Eye (tissue), 1 donor: Measurements from ENCODE around the gene EPN3.

ENCODE experiments used
- DNase-seq: peaks from one replicate; pipeline ENCODE4 v3.0.0-alpha.2; 2015

EPN3 gene

DNA sequence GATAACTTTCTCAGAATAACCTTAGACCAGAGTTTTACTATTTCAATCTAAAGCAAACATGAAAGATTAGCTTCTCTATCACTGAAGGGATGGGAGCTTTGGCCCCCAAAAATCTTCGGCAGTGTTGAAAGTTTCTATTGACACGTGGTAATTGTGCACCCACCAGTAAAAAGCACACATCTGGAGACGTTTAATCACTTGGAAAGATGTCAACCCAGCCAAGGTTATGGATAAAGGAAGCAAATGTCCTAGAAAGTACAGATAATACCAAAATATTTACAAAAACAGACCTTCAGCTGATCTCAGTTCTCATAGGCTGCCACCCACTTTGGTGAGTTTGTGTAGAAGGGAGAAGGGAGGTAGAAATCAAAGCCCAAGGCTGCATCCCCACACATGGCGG is 19.0 kb upstream of the EPN3 start:
- peak; percentile 56 for DNase-seq

GRCh38 chr17:50514388-50514787 is 18.1 kb upstream of the EPN3 start:
- no peak for DNase-seq

DNA sequence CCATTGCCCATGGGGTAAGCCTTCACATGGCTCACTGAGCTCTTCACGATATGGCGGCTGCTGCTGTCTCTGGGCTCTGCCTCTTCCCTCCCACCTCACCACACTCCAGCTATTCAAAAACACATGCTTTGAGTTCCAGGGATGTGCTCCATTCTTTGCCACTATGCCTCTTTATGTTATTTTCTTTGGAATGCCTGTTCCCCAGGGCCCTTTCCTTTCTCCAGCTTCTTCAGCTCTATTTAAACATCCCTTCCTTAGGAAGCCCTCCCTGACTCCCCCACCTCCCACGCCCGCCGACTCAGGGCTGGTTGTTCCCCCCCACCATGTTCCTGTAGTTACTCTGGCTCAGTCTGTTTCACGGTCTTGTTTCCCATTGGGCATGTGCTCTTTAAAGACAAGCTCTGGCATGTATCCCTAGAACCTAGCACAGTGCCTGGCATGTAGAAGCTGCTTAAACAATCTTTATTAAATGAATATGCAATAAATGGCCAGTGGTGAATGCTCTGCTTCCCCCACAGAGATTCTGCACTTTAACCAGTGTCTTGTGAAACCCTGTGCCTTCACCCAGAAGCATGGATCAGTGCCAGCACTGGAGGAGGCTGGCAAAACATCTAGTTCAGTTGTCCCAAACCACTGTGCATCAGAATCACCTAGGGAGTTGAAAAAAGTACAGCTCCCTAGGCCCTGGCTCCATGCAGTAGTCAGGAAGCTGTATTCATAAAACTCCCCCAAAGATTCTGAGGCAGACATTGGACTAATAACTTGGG is 17.4 kb upstream of the EPN3 start:
- no peak for DNase-seq

DNA sequence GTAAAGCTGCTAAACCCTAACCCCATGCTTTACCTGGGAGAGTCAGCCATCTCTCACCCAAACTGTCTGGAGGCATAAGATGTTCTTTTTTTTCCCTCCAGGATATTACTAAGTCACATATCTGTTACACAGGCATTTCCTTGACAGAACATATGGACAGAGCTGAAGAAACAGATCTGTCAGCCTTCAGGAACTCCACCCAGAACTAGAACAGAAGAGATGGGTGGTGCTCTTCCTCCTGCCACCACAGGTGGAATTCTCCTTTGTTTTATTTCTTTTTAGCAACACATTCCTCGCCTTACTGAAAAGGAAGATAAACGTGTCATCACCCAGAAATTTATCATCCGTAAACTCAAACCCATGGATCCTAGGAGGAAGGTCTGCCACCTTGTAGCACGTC is 15.5 kb upstream of the EPN3 start:
- DNase-seq, result no peak

DNA sequence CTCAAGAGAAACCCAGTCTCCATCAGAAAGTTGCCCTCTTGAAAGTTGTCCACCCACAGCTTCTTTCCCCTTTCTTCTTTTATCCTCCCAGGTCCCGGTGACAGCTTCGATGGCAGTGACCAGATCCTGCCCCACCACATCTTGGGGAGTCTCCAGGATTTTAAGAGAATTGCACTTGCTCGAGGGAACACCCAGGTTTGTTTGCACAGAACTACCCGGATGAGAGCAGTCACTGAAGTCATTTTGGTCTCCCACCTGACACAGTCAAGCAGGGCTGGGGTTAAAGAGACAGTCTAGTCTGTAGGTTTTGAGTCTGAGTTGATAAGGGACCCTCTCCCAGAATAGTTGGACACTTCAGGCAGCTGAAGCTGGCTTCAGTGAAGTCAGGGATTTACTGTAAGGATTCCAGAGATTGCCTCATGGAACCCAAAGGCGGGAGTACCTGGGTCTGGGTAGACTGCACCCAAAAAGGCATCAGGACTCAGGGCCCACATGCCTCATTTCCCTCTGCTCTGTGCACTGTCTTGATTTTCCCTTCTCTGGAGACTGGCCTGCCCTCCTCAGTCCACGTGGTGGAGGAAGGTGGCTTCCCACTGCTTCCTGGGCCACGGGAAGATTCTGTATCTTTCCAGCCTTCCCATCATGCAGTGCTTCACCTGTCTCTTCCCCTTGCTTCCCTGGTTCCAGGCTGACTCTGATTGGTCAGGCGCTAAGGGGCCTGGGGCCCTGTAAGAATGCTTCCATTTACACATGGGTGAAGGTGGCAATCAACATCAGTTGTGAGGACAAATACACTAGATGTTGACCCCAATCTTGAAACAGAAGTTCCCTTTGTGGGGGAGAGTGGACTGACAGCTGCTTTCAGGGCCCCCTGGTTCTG is 14.8 kb upstream of the EPN3 start:
- peak; percentile 61 for DNase-seq

DNA sequence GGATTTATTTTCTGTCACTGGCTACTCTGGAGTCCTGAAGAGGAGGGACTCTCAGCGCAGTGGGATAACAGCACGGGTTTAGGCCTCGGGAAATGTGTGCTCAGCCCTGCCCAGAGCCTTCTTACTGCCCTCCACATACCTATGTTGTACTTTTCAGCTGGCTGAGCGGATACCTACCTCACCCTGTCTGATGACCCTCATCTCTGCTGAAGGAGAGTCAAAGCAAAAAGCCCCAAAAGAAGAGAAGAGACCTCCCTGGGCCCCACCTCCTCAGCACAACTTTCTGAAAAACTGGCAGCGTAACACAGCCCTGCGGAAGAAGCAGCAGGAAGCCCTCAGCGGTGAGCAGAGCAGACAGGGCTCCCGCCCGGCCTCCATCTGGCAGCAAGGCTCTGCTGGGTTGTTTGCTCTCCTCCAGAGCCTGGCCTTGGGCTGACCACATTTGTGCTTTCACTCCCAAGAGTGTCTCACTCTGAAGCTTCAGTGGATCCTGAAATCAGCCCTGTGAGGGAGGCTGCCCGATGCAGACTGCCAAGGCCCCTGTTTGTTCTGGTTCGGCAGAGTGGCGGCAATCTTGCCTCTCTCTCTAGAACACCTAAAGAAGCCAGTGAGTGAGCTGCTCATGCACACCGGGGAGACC is 14.0 kb upstream of the EPN3 start:
- DNase-seq, result peak; percentile 57

GRCh38 chr17:50519141-50519834 is 13.2 kb upstream of the EPN3 start:
- DNase-seq, result no peak

- no peak for DNase-seq
Measured at GRCh38 chr17:50520483-50520882, 12.1 kb upstream of the EPN3 start.

DNA sequence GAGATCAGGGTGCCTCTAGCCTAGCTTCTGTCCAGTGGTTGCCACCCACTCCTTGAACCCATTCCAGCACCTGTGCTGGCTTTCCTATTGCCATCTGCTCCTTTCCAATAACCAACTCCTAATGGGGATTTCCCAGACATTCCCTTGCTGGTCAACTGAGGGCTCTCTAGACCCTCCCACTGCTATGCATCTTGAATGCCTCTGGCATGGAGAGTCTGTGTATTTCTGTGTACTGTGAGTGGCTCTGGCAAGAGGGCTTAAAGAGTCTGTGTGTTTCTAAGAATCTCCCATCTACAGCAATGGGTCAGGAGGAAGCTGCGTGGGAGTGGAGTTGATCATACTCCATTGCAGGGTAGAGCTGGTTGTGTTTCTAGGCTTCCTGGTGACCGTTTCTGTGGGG is 11.0 kb upstream of the EPN3 start:
- no peak for DNase-seq

GRCh38 chr17:50522766-50523165 is 9.8 kb upstream of the EPN3 start:
- DNase-seq, result no peak

GRCh38 chr17:50523208-50523607 is 9.3 kb upstream of the EPN3 start:
- DNase-seq, result no peak

DNA sequence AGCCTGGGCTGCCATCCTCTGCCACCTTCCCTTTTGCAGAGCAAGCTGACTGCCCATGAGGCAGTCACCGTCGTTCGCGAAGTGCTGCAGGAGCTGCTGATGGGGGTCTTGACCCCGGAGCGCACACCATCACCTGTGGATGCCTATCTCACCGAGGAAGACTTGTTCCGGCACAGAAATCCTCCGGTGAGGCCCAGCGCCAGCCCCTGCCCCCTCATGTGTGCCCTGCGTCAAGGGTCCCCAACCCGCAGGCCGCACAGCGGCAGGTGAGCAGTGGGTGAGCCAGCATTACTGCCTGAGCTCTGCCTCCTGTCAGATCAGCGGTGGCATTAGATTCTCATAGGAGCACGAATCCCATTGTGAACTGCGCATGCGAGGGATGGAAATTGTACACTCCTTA is 7.7 kb upstream of the EPN3 start:
- DNase-seq, result no peak

- no peak for DNase-seq
Measured at GRCh38 chr17:50527155-50527762, 5.3 kb upstream of the EPN3 start.

DNA sequence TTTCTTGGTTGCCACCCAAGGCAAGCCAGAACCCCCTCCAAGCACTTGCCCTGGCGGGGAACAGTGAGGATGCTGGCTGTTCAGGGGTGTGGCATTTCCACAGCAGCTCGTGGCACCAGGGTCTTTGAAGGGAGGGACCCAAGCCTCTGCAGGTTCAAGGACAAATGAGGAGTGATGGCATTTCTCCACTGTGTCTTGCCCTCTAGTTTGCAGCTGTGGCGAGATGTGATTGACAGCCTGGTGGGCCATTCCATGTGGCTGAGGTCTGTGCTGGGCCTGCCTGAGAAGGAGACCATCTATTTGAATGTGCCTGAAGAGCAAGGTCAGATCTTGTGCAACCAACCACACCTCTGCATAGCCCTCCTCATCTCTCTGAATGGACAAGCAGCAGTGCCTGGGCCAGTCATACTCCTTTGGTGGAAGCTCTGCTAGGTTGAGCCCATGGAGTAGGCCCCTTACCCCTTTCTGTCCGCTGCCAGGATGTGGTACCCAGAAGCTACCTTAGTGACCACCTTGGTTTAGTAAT is 4.5 kb upstream of the EPN3 start:
- no peak for DNase-seq

- no peak for DNase-seq
Measured at GRCh38 chr17:50529849-50530248, 2.7 kb upstream of the EPN3 start.

DNA sequence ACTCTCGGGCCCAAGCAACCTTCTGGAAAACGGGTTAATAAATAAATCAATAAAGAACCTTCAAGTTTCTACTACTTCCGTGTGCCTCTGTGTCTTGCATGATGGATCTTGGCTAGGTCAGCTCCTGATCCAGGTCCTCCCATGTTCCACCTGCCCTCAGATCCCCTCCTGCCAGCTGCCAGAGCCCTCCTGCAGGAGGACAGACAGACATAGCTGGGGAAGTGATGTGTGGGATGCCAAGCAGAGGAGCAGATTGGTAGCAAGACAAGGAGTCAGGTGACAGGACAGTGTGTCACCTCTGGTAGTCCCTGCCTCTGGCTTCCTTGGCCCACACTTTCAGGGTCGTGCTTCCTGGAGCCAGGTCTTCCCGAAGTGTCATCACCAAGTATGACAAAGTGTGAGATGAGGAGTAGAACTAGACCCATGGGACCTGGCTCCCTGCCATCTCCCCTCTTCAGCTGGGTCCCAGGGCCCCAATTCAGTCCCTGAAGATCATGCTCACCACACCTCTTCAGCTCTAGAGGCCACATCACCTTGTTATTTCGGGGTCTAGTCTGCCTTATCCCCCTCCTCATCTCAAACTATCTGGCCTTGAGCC is 1.0 kb upstream of the EPN3 start:
- DNase-seq, result no peak

GRCh38 chr17:50533185-50533584 is 650 bp downstream of the EPN3 start:
- no peak for DNase-seq

DNA sequence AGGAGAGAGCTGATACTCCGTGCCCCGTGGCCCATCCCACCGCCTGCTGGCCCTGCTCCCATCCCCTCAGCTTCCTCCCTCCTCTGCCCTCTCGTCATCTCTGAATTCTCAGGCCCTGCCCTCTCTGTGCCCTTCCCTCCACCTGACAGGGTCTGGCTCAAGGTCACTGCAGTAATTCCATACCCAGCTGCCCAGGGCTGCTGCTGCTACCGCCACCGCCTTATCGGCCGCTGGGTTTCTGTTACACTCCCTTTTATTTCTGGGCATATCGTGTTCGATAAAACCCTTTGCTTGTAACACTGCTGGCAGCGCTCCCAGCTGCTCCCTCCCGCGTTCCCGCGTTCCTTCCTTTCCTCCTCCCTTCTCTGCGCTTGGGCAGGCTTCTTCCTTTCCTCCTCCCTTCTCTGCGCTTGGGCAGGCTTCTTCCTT is 1.2 kb downstream of the EPN3 start:
- peak; percentile 63 for DNase-seq

GRCh38 chr17:50534222-50534978 is 1.9 kb downstream of the EPN3 start:
- no peak for DNase-seq

DNA sequence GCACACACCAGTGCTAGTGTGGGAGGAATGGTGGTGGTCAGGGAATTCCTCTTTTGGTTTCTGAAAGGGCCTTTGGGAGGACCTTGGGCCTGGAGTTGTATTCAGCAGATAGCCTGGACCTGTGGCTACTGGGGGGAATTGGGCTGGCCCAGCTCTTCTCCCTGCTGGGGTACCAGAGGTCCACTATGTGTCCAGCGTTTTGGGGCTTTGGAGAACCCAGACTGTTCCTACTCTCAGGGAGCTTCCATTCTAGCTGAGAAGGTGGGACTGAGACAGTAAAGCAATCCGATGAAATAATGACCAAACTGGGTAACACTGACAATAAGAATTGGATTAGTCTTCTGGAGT is 2.4 kb downstream of the EPN3 start:
- no peak for DNase-seq

DNA sequence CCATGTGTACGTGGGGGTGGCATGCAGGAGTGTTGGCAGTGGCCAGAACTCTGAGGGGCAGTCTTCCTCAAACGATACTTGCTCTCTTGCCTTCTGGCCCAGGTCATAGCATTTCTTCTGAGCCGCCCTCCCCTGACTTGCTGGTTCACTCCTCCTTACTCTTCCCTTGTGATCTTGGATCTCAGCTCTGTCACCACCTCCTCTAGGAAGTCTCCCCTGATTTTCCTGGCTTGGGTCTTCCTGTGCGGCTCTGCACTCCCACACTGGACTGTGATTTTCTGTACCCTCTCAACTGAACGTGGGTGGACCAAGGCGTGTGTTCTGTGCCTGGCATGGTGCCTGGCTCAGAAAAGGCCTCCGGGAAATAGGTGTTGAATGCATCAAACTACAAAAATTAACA is 2.9 kb downstream of the EPN3 start:
- DNase-seq, result no peak
